Measurements from ENCODE around the gene NKX6-2. TPM values are rescaled to one million over a fixed set of nuclear protein-coding genes. Genes with fewer than 3 reads are reported as not detected.

NKX6-2 gene
- total RNA-seq, 4 donors from 2014 or later: not detected

DNA sequence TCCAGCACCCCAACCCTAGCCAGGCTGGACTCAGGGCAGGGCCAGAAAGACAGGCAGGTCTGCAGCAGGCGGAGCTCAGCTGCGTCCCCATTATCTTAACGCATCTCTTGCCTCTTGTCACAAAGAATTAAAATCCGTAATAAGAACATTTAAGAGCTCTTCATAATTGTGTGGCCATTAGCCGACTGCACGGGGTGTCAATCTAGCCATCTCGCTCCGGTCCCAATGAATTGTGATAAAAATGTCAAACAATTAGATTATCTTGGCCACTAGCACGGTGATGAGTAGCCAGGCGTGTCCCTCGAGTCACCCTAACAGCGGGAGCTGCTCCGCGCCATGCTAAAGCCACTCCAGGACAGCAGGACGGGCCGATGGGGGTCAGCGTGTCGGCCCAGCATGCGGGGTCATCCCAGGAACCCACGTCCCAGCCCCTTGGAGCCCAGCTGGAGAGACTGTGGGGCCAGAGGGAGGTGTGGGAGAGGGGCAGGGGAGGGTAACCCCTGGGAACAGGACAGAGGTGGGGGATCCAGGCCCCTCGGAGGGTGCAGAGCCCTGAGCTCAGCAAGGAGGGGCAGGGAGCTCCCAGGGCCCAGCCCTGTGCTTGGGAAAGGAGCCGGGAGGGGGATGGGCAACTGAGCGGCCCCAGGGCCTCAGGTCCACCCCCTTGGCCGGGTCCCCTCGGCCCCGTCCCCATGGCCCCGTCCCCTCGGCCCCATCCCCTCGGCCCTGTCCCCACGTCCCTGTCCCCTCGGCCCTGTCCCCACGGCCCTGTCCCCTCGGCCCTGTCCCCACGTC lies 17.7 kb upstream of the NKX6-2 start:
- ATAC-seq: no peak
- Histone ChIP-seq H3K4me1 (no peaks in the 10 kb centered on the region), H3K36me3 (no peaks in the 10 kb centered on the region), H3K9me3 (peaks cover 0 to 11% (median 0%) of the 10 kb centered on the region in 3 donors), H3K27ac (no peak overlapping the region), H3K27me3 (peaks cover 2% of the 10 kb centered on the region), H3K4me3 (no peak overlapping the region)
- TF ChIP-seq EP300 (IDR thresholded peaks at IDR 0.05): no peak
- TF ChIP-seq POLR2A (IDR thresholded peaks at IDR 0.05): no peak
- no peak for TF ChIP-seq POLR2AphosphoS5 (IDR thresholded peaks at IDR 0.05)
- TF ChIP-seq, protein P1, sequence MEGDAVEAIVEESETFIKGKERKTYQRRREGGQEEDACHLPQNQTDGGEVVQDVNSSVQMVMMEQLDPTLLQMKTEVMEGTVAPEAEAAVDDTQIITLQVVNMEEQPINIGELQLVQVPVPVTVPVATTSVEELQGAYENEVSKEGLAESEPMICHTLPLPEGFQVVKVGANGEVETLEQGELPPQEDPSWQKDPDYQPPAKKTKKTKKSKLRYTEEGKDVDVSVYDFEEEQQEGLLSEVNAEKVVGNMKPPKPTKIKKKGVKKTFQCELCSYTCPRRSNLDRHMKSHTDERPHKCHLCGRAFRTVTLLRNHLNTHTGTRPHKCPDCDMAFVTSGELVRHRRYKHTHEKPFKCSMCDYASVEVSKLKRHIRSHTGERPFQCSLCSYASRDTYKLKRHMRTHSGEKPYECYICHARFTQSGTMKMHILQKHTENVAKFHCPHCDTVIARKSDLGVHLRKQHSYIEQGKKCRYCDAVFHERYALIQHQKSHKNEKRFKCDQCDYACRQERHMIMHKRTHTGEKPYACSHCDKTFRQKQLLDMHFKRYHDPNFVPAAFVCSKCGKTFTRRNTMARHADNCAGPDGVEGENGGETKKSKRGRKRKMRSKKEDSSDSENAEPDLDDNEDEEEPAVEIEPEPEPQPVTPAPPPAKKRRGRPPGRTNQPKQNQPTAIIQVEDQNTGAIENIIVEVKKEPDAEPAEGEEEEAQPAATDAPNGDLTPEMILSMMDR (IDR thresholded peaks at IDR 0.05): no peak
- 73 to 74% methylated on average over 8 to 9 of the region's 34 CpGs for WGBS, 2 donors (ENCODE audit: low coverage in 1 of 2)

DNA sequence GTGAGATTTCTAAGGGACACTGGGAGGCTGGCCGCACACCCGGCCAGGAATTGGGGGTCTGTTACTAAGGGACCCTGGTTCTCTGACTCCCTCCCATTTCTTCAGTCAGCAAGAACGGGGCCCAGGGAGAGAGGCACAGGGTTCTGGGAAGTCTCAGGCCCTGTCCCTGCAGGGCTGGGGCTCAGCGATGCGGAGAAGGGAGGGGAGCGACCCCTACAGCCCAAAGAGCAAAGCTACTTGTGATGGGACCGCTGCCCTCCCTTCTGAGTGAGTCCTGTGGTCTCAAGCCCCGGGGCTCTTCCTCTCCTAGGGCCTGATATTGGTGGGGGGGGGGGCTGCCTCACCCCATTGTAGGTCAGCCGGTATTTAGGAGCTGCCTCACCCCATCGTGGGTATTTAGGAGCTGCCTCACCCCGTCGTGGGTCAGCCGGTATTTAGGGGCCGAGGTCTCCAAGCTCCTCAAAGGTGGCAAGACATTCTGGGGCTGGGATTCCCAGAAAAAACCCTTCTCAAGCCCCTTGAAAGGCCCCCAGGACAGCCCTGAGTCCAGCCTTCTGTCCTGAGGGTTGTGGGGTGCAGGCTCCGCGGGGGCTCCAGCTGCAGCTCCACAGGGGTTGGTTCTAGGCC lies 16.9 kb upstream of the NKX6-2 start:
- no peak for TF ChIP-seq POLR2A (IDR thresholded peaks at IDR 0.05)
- TF ChIP-seq, protein P1 (IDR thresholded peaks at IDR 0.05): no peak
- no peak for TF ChIP-seq EP300 (IDR thresholded peaks at IDR 0.05)
- TF ChIP-seq POLR2AphosphoS5 (IDR thresholded peaks at IDR 0.05): no peak
- Histone ChIP-seq H3K4me1 (no peaks in the 10 kb centered on the region), H3K36me3 (no peaks in the 10 kb centered on the region), H3K27me3 (no peaks in the 10 kb centered on the region), H3K27ac (no peak overlapping the region), H3K4me3 (no peak overlapping the region), H3K9me3 (peaks cover 0 to 11% (median 0%) of the 10 kb centered on the region in 3 donors)
- WGBS, 2 donors (ENCODE audit: low coverage in 1 of 2): 60 to 71% methylated on average over 1 to 3 of the region's 16 CpGs
- ATAC-seq: no peak

DNA sequence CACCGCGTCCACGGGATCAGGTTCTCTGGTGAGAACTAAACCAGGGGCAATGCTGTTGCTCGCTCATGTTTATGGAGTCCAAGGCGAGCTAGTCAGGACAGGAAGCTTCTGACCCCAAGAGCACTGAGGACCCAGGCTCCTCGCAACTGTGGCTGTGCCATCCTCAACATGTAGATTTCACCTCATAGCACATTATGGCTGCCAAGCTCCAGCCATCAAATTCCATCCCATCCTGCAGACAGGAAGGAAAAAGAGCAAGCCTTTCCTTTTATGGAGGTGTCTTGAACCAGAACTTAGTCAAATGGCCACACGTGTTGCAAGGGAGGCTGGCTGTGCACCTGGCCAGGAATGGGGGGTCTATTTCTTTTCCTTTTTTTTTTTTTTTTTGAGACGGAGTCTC lies 16.1 kb upstream of the NKX6-2 start:
- ATAC-seq: no peak
- no peaks in the 10 kb centered on the region for H3K36me3 ChIP-seq
- no peak overlapping the region for H3K4me3 ChIP-seq
- H3K4me1 ChIP-seq: no peaks in the 10 kb centered on the region
- WGBS, 2 donors (ENCODE audit: low coverage in 1 of 2): 60 to 90% methylated on average over 2 to 3 of the region's 8 CpGs
- H3K27me3 ChIP-seq: no peaks in the 10 kb centered on the region
- H3K9me3 ChIP-seq: peaks cover 0 to 11% (median 0%) of the 10 kb centered on the region in 3 donors
- no peak for TF ChIP-seq EP300 (IDR thresholded peaks at IDR 0.05)
- TF ChIP-seq POLR2A (IDR thresholded peaks at IDR 0.05): no peak
- H3K27ac ChIP-seq: no peak overlapping the region

DNA sequence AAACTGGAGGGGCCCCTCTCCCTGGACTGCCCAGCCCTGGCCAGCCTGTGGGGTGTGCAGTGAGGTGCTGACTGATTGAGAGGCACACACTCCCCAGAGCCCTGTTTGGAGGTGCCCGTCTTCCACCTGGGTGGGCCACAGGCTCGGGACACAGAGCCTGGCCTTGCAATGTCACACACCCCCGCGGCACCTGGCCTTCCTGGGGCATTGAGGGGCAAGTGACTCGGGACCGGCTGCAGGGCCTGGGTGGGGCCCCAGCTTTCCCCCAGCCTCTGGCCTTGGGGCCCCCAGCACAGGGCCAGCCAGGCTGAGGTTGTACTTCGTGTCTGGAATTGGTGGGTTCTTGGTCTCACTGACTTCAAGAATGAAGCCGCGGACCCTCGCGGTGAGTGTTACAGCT lies 13.9 kb upstream of the NKX6-2 start:
- no peak overlapping the region for H3K4me3 ChIP-seq
- H3K36me3 ChIP-seq: no peaks in the 10 kb centered on the region
- H3K27ac ChIP-seq: no peak overlapping the region
- H3K27me3 ChIP-seq: peaks cover under 1% of the 10 kb centered on the region
- 60 to 89% methylated on average over 2 to 11 of the region's 11 CpGs for WGBS, 2 donors (ENCODE audit: low coverage in 1 of 2)
- H3K9me3 ChIP-seq: peaks cover 0 to 11% (median 0%) of the 10 kb centered on the region in 3 donors
- TF ChIP-seq, protein P1 (IDR thresholded peaks at IDR 0.05): no peak
- TF ChIP-seq POLR2A (IDR thresholded peaks at IDR 0.05) (no peak), POLR2AphosphoS5 (IDR thresholded peaks at IDR 0.05) (no peak), EP300 (IDR thresholded peaks at IDR 0.05) (no peak)
- H3K4me1 ChIP-seq: no peaks in the 10 kb centered on the region
- no peak for ATAC-seq

DNA sequence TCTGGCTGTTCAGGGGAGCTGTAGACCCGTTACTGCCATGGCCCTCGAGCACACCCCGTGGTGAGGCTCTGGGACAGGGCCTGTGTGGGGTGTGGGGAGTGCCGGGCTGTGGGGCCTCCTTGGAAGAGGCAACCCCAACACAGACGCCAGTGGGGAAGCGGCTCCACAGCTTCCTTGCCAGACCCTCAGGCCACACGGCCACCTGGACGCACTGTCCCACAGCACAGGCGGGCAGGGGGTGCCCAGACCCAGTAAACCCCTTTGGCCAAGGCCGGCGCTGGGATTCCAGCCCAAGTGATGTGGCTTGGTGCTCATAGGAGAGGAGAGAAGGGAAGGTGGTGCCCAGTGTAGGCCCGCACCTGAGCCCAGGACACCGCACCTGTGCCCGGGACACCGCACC lies 12.9 kb upstream of the NKX6-2 start:
- no peak for ATAC-seq

More for the DNA sequence above, 12.9 kb upstream of the NKX6-2 start:
- TF ChIP-seq, protein P1 (IDR thresholded peaks at IDR 0.05): no peak
- TF ChIP-seq EP300 (IDR thresholded peaks at IDR 0.05): no peak
- TF ChIP-seq POLR2AphosphoS5 (IDR thresholded peaks at IDR 0.05): no peak
- no peak for TF ChIP-seq POLR2A (IDR thresholded peaks at IDR 0.05)
- 100% methylated on average over 2 of the region's 15 CpGs; no CpG with 5 or more reads in 1 of the 2 donors for WGBS, 2 donors (ENCODE audit: low coverage in 1 of 2)
- Histone ChIP-seq H3K27me3 (peaks cover 10% of the 10 kb centered on the region), H3K4me3 (no peak overlapping the region), H3K27ac (no peak overlapping the region), H3K9me3 (peaks cover 0 to 11% (median 0%) of the 10 kb centered on the region in 3 donors), H3K36me3 (no peaks in the 10 kb centered on the region), H3K4me1 (no peaks in the 10 kb centered on the region)

Data from gastroesophageal sphincter (tissue), 4 donors.